ENCODE results near the gene ATPAF1. TPM values are rescaled to one million over a fixed set of nuclear protein-coding genes. Genes with fewer than 3 reads are reported as not detected.
A peak's percentile ranks its signal among the peaks of the same experiment; 100 is the strongest.
"Not testable (repeated sequence)": the region's sequence is repeated elsewhere in the genome, so short reads cannot be mapped to it uniquely, and the experiment has no call there.

Gene ATPAF1
- total RNA-seq, 6 experiments from 2014 or later: 32.7 to 42.9 (median 41.5) TPM

DNA sequence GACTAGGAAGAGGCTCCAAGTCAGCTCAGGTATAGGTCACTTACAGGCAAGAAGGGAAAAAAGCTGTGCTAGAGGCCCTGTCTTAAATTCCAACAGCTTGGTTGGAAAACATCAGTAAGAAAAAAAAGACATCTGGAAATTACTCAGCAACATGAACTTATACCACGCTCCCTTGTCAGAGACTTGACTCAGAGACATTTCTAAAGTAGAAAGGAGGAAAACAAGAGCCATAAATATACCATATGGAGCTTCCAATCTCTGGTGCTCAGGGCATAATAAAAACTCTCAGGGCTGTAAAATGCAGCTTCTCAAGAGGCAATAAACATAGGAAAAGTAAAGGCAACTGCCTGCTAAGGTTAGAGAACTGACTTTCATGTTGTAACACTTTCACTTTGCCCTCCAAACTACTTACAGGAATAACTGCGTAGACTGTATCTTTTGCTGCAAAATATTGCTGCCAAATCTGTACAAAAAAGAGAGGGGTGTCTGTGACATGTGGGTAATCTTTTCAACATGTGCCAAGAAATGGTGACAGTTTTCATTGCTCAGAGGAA, 14.7 kb downstream of the ATPAF1 start:
- peaks cover 17% of the 10 kb centered on the region for H3K4me1 Mint-ChIP-seq (ENCODE audit: low read depth)
- H3K9me3 Mint-ChIP-seq: 0 out of 2 replicates have a peak, but pooled peaks cover 4% of the 10 kb centered on the region
- H3K27ac Mint-ChIP-seq: peak overlapping the region; percentile 72
- TF ChIP-seq, protein P1, sequence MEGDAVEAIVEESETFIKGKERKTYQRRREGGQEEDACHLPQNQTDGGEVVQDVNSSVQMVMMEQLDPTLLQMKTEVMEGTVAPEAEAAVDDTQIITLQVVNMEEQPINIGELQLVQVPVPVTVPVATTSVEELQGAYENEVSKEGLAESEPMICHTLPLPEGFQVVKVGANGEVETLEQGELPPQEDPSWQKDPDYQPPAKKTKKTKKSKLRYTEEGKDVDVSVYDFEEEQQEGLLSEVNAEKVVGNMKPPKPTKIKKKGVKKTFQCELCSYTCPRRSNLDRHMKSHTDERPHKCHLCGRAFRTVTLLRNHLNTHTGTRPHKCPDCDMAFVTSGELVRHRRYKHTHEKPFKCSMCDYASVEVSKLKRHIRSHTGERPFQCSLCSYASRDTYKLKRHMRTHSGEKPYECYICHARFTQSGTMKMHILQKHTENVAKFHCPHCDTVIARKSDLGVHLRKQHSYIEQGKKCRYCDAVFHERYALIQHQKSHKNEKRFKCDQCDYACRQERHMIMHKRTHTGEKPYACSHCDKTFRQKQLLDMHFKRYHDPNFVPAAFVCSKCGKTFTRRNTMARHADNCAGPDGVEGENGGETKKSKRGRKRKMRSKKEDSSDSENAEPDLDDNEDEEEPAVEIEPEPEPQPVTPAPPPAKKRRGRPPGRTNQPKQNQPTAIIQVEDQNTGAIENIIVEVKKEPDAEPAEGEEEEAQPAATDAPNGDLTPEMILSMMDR (IDR thresholded peaks at IDR 0.05): no peak
- peak; percentile 36 for DNase-seq
- H3K27me3 Mint-ChIP-seq (ENCODE audit: insufficient read depth): no peaks in the 10 kb centered on the region
- H3K36me3 Mint-ChIP-seq (ENCODE audit: low read depth): peaks cover 39% of the 10 kb centered on the region
- H3K4me3 Mint-ChIP-seq: peak overlapping the region; percentile 73

DNA sequence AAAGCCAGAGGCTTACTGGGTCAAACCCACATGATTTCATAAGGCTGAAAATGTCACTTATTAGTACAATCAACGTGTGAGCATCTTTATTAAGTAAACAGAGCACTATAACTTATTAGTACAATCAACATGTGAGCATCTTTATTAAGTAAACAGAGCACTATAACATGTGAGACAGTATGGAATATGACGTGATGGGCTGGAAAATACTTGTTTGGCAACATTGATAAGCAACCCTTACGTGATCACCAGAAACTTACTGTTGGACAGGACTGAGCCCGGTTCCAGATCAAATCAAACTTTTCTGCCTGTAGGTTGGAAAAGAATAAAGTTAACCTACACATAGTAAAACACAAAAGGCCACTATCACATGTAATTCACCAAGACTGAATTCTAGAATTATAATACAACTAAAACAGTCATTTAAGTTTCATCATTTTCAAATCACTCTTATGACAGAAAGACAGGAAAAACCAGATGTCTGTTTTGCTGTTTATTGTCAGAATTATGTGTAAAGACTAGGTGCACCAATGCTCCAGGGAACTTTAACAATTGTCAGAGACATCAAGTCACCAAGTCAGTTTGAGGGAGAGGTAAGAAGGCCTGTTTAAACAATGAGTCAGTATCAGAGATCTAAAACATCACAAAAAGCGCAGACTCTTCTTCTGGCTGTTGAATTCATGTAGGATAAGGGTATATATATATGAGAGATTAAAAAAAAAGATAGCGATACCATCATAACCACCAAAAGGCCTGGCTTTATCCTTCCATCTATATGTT, 15.7 kb downstream of the ATPAF1 start:
- Mint-ChIP-seq H3K27ac (no peak overlapping the region), H3K9me3 (0 out of 2 replicates have a peak, but pooled peaks cover 4% of the 10 kb centered on the region), H3K27me3 (ENCODE audit: insufficient read depth) (no peaks in the 10 kb centered on the region), H3K4me1 (ENCODE audit: low read depth) (peaks cover 18% of the 10 kb centered on the region), H3K36me3 (ENCODE audit: low read depth) (peaks cover 41% of the 10 kb centered on the region), H3K4me3 (no peak overlapping the region)
- no peak for DNase-seq
- TF ChIP-seq, protein P1 (IDR thresholded peaks at IDR 0.05): no peak

DNA sequence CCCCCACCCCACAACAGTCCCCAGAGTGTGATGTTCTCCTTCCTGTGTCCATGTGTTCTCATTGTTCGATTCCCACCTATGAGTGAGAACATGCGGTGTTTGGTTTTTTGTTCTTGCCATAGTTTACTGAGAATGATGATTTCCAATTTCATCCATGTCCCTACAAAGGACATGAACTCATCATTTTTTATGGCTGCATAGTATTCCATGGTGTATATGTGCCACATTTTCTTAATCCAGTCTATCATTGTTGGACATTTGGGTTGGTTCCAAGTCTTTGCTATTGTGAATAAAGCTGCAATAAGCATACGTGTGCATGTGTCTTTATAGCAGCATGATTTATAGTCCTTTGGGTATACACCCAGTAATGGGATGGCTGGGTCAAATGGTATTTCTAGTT, 17.0 kb downstream of the ATPAF1 start:
- not testable (repeated sequence) for H3K9me3 Mint-ChIP-seq; H3K27me3 Mint-ChIP-seq (ENCODE audit: insufficient read depth); DNase-seq; H3K27ac Mint-ChIP-seq; H3K4me3 Mint-ChIP-seq
- Mint-ChIP-seq H3K36me3 (ENCODE audit: low read depth) (peaks cover 49% of the 10 kb centered on the region), H3K4me1 (ENCODE audit: low read depth) (peaks cover 32% of the 10 kb centered on the region)

DNA sequence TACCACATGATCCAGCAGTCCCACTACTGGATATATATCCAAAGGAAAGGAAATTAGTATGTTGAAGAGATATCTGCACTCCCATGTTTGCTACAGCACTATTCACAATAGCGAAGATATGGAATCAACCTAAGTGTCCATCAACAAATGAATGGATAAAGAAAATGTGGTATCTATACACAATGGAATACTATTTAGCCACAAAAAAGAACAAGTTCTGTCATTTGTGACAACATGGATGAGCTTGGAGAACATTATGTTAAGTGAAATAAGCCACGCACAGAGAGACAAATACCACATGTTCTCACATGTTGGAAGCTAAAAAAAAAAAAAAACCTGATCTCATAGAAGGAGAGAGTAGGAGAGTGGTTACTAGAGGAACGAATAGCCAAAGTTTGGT, 17.7 kb downstream of the ATPAF1 start:
- Mint-ChIP-seq H3K27ac (no peak overlapping the region), H3K4me1 (ENCODE audit: low read depth) (peaks cover 34% of the 10 kb centered on the region), H3K9me3 (0 out of 2 replicates have a peak, but pooled peaks cover 4% of the 10 kb centered on the region), H3K36me3 (ENCODE audit: low read depth) (peaks cover 43% of the 10 kb centered on the region), H3K27me3 (ENCODE audit: insufficient read depth) (no peaks in the 10 kb centered on the region), H3K4me3 (no peak overlapping the region)
- DNase-seq: no peak
- TF ChIP-seq, protein P1 (IDR thresholded peaks at IDR 0.05): no peak

DNA sequence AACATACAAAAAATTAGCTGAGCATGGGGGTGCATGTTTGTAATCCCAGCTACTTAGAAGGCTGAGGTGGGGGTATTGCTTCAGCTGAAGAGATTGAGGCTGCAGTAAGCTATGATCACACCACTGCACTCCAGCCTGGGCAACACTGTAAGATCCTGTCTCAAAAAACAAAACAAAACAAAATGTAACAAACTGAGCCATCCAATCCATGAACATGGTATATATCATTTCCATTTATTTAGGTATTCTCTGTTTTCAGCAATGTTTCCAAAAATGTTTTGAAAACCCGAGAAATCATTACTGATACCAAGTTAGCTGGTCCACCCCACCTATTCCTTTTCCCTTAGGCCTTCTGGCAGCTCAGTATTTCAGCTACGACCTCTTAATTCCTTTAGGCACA, 18.4 kb downstream of the ATPAF1 start:
- TF ChIP-seq, protein P1 (IDR thresholded peaks at IDR 0.05): no peak

DNA sequence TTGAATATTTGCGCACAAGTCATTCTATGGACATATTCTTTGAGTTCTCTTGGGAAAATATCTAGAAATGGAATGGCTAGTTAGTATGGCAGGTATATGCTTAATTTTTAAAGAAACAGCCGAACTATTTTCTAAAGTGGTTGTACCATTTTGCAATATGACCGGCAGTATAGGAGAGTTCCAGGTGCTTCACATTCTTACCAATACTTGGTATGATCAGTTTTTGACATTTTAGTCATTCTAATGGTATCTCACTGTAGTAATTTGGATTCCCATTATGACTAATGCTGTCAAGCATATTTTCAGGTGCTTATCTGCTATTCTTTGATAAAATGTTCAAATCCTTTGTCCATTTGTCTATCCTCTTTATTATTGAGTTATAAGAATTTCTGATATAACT, 20.6 kb downstream of the ATPAF1 start:
- Mint-ChIP-seq H3K27me3 (ENCODE audit: insufficient read depth) (no peaks in the 10 kb centered on the region), H3K36me3 (ENCODE audit: low read depth) (peaks cover 33% of the 10 kb centered on the region), H3K27ac (no peak overlapping the region), H3K4me1 (ENCODE audit: low read depth) (peaks cover 34% of the 10 kb centered on the region), H3K9me3 (0 out of 2 replicates have a peak, but pooled peaks cover 4% of the 10 kb centered on the region), H3K4me3 (no peak overlapping the region)
- TF ChIP-seq, protein P1 (IDR thresholded peaks at IDR 0.05): no peak
- no peak for DNase-seq

More for the DNA sequence above, 18.4 kb downstream of the ATPAF1 start:
- H3K27ac Mint-ChIP-seq: no peak overlapping the region
- H3K4me3 Mint-ChIP-seq: no peak overlapping the region
- H3K36me3 Mint-ChIP-seq (ENCODE audit: low read depth): peaks cover 37% of the 10 kb centered on the region
- H3K4me1 Mint-ChIP-seq (ENCODE audit: low read depth): peaks cover 34% of the 10 kb centered on the region
- no peaks in the 10 kb centered on the region for H3K27me3 Mint-ChIP-seq (ENCODE audit: insufficient read depth)
- no peak for DNase-seq
- 0 out of 2 replicates have a peak, but pooled peaks cover 4% of the 10 kb centered on the region for H3K9me3 Mint-ChIP-seq

All from HFFc6 (cell line).